Choroid plexus epithelial cell (primary cell): ENCODE measurements around the gene THBS2.

Experiments used
- DNase-seq: peaks from one replicate; pipeline ENCODE4 v3.0.0-alpha.2; 2010; ENCODE audit warnings: low read depth
- H3K4me3 ChIP-seq: 2 replicates; pipeline ENCODE4 v1.5.1; 2011; ENCODE audit warnings: low read depth, mild to moderate bottlenecking, control low read depth, low read length, moderate library complexity
- TF ChIP-seq, protein P1 (sequence below): conservative IDR thresholded peaks from 2 replicates; pipeline ENCODE4 v1.5.1; 2011; ENCODE audit warnings: low read depth, mild to moderate bottlenecking, control low read depth, inconsistent platforms, low read length, moderate library complexity

Gene THBS2

DNA sequence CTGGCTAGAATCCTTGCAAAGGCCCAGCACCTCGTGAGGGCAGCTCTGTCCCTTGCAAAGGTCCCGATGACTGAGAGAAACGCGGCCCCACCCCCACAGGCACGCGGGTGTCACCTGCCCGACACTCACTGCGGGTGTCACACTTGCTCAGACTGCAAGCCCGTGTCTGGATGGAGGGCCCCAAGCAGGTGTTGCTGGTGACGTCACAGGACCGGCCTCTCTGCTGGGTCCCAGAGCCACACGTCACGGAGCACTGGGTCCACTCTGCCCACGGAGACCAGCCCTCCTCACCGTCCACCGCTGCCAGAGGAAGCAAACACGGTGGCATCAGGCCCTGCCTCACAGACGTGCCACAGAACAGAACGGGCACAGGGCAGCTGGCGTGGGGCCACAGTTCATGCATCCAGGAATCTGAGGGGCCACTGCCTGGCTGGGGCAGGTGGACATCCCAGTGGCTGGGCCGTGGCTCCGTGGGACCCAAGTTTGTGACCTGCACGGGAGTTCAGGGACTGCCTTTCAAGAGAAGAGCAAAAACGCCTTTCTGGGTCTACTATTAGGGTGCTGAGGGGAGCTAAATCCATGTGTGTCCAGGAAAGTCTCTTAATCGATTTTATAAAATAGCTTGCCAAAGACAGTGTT, 16.0 kb downstream of the THBS2 start:
- DNase-seq, result no peak
- TF ChIP-seq, protein P1, sequence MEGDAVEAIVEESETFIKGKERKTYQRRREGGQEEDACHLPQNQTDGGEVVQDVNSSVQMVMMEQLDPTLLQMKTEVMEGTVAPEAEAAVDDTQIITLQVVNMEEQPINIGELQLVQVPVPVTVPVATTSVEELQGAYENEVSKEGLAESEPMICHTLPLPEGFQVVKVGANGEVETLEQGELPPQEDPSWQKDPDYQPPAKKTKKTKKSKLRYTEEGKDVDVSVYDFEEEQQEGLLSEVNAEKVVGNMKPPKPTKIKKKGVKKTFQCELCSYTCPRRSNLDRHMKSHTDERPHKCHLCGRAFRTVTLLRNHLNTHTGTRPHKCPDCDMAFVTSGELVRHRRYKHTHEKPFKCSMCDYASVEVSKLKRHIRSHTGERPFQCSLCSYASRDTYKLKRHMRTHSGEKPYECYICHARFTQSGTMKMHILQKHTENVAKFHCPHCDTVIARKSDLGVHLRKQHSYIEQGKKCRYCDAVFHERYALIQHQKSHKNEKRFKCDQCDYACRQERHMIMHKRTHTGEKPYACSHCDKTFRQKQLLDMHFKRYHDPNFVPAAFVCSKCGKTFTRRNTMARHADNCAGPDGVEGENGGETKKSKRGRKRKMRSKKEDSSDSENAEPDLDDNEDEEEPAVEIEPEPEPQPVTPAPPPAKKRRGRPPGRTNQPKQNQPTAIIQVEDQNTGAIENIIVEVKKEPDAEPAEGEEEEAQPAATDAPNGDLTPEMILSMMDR, result no peak
- H3K4me3 ChIP-seq, result no peak overlapping the region

DNA sequence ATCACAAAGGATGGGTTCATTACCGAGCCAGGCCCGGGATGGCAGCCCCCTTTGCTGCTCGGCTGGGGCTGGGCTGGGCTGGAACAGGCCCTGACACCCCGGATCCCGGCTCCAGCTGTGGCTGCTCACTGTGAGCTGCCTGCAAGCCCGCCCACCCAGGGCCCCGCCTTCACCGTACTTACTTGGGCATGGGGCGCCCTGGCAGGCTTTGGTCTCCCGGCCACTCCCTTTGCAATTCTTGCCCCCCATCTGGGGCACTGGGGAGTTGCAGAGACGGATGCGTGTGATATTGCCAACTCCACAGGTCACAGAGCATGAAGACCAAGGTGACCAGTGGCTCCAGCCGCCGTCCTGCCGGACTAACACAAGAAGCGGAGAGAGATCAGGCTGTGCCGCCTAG, 16.7 kb downstream of the THBS2 start:
- no peak overlapping the region for H3K4me3 ChIP-seq
- TF ChIP-seq, protein P1, result no peak

DNA sequence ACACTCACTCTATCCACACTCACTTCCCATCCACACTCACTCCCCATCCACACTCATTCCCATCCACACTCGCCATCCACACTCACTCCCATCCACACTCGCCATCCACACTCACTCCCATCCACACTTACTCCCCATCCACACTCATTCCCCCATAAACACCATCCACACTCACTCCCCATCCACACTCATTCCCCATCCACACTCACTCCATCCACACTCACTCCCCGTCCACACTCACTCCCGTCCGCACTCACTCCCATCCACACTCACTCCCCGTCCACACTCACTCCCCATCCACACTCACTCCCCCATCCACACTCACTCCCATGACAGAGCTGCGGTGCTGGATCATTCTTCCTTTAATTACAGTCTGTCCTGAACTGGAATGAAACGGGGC, 17.1 kb downstream of the THBS2 start:
- TF ChIP-seq, protein P1, result no peak
- H3K4me3 ChIP-seq, result no peak overlapping the region
- no peak for DNase-seq

More for the DNA sequence above, 16.7 kb downstream of the THBS2 start:
- DNase-seq, result no peak

DNA sequence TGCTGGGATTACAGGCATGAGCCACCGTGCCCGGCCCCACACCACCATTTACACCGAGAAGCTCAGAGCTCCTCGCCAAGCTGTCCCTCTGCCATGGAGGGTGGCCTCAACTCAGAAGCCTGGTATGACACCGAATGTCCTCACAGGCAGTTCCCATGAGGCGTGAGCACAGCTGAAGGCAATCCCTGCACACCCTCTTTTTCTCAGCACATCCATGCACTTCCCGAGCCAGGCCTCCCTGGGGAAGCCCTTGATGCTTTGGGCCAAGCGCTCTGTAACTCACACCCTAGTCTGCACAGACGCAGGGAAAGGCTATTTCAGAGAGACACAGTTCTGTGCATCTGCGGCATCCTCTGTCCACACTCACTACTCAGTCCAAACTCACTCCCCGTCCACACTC, 18.4 kb downstream of the THBS2 start:
- no peak overlapping the region for H3K4me3 ChIP-seq
- TF ChIP-seq, protein P1, result no peak
- DNase-seq, result no peak

DNA sequence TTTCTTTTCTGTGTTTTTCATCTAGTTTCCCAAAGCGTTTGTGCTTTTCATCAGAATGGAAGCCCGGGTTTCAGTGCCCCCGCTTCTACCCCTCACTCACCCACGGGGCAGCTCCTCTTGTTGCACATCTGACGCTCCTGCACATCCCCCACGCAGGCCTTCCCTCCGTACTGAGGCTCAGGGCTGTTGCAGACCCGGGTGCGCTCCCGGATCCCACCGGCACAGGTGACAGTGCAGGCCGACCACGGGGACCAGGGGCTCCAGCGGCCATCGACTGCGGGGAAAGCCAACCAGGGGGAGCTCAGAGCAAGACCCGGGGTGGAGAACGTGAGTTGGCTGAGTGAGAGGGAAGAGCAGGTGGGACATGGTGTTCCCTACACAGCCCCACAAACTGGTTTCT, 19.0 kb downstream of the THBS2 start:
- DNase-seq, result no peak
- TF ChIP-seq, protein P1, result no peak
- H3K4me3 ChIP-seq, result no peak overlapping the region

DNA sequence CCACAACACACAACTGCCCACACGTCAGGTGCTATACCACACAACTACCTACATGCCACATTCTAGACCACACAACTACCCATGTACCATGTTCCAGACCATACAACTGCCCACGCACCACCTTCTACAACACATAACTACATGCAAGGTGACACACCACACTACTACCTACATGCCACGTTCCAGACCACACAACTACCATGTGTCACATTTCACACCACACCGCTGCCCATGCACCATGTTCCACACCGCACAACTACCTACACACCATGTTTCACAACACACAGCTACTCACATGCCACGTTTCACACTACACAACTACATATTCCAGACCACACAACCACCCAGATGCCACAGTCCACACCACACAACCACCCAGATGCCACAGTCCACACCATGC, 19.8 kb downstream of the THBS2 start:
- TF ChIP-seq, protein P1, result no peak
- no peak overlapping the region for H3K4me3 ChIP-seq
- no peak for DNase-seq

DNA sequence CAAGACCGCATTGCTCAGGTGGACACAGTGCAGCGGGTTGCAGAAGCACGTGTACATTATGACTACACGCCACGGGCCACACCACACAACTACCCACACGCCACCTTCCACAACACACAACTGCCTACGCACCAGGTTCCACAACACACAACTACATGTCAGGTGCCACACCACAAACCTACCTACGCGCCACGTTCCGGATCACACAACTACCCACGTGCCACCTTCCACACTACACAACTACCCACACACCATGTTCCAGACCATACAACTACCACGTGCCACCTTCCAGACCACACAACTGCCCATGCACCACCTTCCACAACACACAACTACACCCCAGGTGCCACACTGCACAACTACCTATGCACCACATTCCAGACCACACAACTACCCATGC, 20.5 kb downstream of the THBS2 start:
- DNase-seq, result no peak
- TF ChIP-seq, protein P1, result no peak
- H3K4me3 ChIP-seq, result no peak overlapping the region
